Testis (tissue), 2 donors: ENCODE measurements around the gene RBL2.

Source experiments
- CTCF ChIP-seq, 3 experiments: fragments of 450-650 bp in 2 of 3; fragments of 200-600 bp in 1 of 3; sonication (generic) in 1 of 3; IDR thresholded peaks; one replicate each; pipeline ENCODE4 v1.5.1; 2016 to 2019; ENCODE audit warnings: antibody characterized with exemption in 3 of 3, mild to moderate bottlenecking in 2 of 3, moderate library complexity in 1 of 3
- POLR2A ChIP-seq: fragments of 450-650 bp; IDR thresholded peaks from one replicate; pipeline ENCODE4 v1.6.1; 2017; ENCODE audit warnings: antibody characterized with exemption, mild to moderate bottlenecking, moderate library complexity

GRCh38 chr16:53486230-53486629, 52.0 kb downstream of the RBL2 start:
- TF ChIP-seq CTCF (IDR thresholded peaks at IDR 0.05) (no peak), POLR2A (no peak)
